AG04450 (cell line): Measurements from ENCODE around the gene HUNK. TPM values are rescaled to one million over a fixed set of nuclear protein-coding genes. Genes with fewer than 3 reads are reported as not detected.

Source experiments
- CTCF ChIA-PET: fragments of 300-600, 350-600 bp; formaldehyde crosslinking; extraction: SDS; loops from one replicate; lab custom pipeline; 2022; ENCODE audit warnings: antibody characterized with exemption, inconsistent platforms; lab: Charles Lee
- POLR2A ChIA-PET: fragments of 350-600 bp; formaldehyde crosslinking; extraction: SDS; loops from one replicate; lab custom pipeline; 2021; ENCODE audit warnings: antibody characterized with exemption, inconsistent platforms; lab: Yijun Ruan, JAX
- DNase-seq: peaks from one replicate; pipeline ENCODE4 v3.0.0-alpha.2; 2011; ENCODE audit warnings: low read depth, low spot score
- H3K27ac ChIP-seq: one replicate; pipeline ENCODE4 v1.5.1; 2012; ENCODE audit warnings: low read depth, low read length, control low read depth
- H3K27me3 ChIP-seq: one replicate; pipeline ENCODE4 v1.6.0; 2012; ENCODE audit warnings: low read length; ENCODE audit not compliant: control insufficient read depth, insufficient read depth
- H3K4me3 ChIP-seq: 2 replicates; pipeline ENCODE4 v1.5.1; 2011; ENCODE audit warnings: mild to moderate bottlenecking, low read depth, low read length, control low read depth
- H3K9me3 ChIP-seq: 2 replicates; pipeline ENCODE4 v1.5.1; 2012; ENCODE audit warnings: low read length; ENCODE audit not compliant: control insufficient read depth, insufficient read depth
- polyA plus RNA-seq: library from polyadenylated mRNA; depleted of rRNA; stranded (reverse); fragments of >200 nt; gene quantifications from 2 replicates; pipeline ENCODE4 v1.2.3, GENCODE V29; 2011
- TF ChIP-seq, protein P1 (sequence below): IDR thresholded peaks from 2 replicates; pipeline ENCODE4 v1.5.1; 2011; ENCODE audit warnings: low read depth, low read length, control low read depth, inconsistent platforms

The HUNK gene
- polyA plus RNA-seq, 1 experiment = 0.48 TPM

GRCh38 chr21:31837618-31838390, 35.0 kb upstream of the HUNK start:
- ChIA-PET POLR2A (no interaction called here), CTCF (no interaction called here)
- no peak for DNase-seq
- Histone ChIP-seq H3K9me3 (no peaks in the 10 kb centered on the region), H3K27ac (no peak overlapping the region), H3K27me3 (no peaks in the 10 kb centered on the region), H3K4me3 (no peak overlapping the region)
- TF ChIP-seq, protein P1, sequence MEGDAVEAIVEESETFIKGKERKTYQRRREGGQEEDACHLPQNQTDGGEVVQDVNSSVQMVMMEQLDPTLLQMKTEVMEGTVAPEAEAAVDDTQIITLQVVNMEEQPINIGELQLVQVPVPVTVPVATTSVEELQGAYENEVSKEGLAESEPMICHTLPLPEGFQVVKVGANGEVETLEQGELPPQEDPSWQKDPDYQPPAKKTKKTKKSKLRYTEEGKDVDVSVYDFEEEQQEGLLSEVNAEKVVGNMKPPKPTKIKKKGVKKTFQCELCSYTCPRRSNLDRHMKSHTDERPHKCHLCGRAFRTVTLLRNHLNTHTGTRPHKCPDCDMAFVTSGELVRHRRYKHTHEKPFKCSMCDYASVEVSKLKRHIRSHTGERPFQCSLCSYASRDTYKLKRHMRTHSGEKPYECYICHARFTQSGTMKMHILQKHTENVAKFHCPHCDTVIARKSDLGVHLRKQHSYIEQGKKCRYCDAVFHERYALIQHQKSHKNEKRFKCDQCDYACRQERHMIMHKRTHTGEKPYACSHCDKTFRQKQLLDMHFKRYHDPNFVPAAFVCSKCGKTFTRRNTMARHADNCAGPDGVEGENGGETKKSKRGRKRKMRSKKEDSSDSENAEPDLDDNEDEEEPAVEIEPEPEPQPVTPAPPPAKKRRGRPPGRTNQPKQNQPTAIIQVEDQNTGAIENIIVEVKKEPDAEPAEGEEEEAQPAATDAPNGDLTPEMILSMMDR = no peak

DNA sequence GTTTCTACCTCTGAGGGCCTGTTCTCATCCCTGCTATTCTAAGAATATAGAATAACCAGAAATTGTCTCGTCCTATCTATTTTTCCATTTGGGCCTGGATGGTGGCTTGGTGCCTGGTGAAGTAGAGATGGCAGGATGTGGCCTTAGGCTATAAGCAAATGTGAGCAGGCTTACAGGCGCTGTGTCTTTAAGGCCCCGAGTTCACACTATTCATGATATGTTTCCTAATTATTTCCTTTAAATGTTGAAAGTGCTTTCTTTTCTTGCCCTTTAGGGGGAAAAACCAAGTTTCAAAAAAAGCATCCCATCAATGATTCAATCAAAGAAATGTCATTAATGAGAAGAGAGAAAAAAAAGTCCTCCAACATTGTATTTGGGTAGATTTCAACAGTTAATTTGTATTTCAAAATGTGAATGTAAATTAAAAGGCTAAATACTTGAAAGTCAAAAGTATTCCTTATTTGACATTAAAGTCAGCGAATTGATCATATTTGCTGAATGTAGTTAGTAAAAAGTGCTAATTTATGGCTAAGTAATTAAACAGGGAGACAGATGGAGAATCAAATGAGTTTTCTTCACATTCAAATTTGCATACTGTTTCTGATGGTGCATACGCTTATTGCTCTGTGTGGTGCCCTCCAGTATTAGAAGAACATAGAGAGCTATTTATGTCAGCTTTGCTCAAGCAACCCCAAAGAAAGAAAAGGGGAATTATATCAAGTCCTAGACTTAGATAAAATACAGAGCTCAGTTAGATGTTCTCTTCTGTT, 34.0 kb upstream of the HUNK start:
- H3K9me3 ChIP-seq = no peaks in the 10 kb centered on the region
- H3K27ac ChIP-seq = no peak overlapping the region
- TF ChIP-seq, protein P1 = no peak
- H3K4me3 ChIP-seq = no peak overlapping the region
- no peaks in the 10 kb centered on the region for H3K27me3 ChIP-seq
- CTCF ChIA-PET = no interaction called here
- DNase-seq = no peak
- POLR2A ChIA-PET = no interaction called here

DNA sequence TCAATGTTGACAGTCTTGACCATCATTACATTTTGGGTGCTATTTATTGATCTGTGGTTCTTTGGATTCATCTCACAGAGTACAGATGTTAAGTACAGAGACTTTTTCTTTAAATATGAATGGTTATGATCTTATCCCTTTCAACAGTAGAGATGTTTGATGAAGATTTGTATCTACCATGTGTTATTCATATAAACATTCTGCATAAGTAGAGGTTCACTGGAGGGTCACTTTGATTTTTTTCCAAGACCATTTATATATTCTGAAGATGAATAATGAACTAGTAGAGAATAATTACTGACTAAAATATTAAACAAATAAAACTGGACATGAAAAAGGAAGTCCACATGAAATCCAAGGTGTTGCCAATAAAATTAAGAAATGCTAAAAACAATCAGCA, 28.6 kb upstream of the HUNK start:
- Histone ChIP-seq H3K27me3 (no peaks in the 10 kb centered on the region), H3K9me3 (no peaks in the 10 kb centered on the region), H3K27ac (no peak overlapping the region), H3K4me3 (no peak overlapping the region)
- ChIA-PET CTCF (interaction anchor here (0.7 kb wide), 1 partner anchor 273 kb away, joined by 4 read pairs; no protein-coding TSS in a partner anchor), POLR2A (no interaction called here)
- no peak for DNase-seq
- TF ChIP-seq, protein P1 = no peak

- TF ChIP-seq, protein P1 = no peak
- no peak for DNase-seq
- H3K9me3 ChIP-seq = no peaks in the 10 kb centered on the region
- no peak overlapping the region for H3K4me3 ChIP-seq
- H3K27ac ChIP-seq = no peak overlapping the region
- H3K27me3 ChIP-seq = no peaks in the 10 kb centered on the region
- POLR2A ChIA-PET = no interaction called here
- CTCF ChIA-PET = no interaction called here
Measured at GRCh38 chr21:31845151-31845729, 27.6 kb upstream of the HUNK start.

- Histone ChIP-seq H3K4me3 (no peak overlapping the region), H3K9me3 (no peaks in the 10 kb centered on the region), H3K27me3 (no peaks in the 10 kb centered on the region), H3K27ac (no peak overlapping the region)
- TF ChIP-seq, protein P1 = no peak
- POLR2A ChIA-PET = no interaction called here
- DNase-seq = no peak
- CTCF ChIA-PET = no interaction called here
Measured at GRCh38 chr21:31846690-31847089, 26.1 kb upstream of the HUNK start.
